Measurements from ENCODE around the gene CNTN6.

- TF ChIP-seq CTCF (IDR thresholded peaks at IDR 0.05; ENCODE audit: low read depth, low read length, poor library complexity, severe bottlenecking) = no peak
- no peak for TF ChIP-seq EZH2phosphoT487 (IDR thresholded peaks at IDR 0.05; ENCODE audit: borderline replicate concordance, low read length)
Observed at GRCh38 chr3:1147819-1148218, 55.0 kb downstream of the CNTN6 start.
